EL (cell line): ENCODE results near the gene MSLN.
"Not testable (repeated sequence)": the region's sequence is repeated elsewhere in the genome, so short reads cannot be mapped to it uniquely, and the experiment has no call there.

Experiments used
- DNase-seq: peaks from one replicate; pipeline ENCODE4 v3.0.0-alpha.2; 2016

The MSLN gene

GRCh38 chr16:735982-736453, 24.5 kb upstream of the MSLN start:
- DNase-seq, result no peak

DNA sequence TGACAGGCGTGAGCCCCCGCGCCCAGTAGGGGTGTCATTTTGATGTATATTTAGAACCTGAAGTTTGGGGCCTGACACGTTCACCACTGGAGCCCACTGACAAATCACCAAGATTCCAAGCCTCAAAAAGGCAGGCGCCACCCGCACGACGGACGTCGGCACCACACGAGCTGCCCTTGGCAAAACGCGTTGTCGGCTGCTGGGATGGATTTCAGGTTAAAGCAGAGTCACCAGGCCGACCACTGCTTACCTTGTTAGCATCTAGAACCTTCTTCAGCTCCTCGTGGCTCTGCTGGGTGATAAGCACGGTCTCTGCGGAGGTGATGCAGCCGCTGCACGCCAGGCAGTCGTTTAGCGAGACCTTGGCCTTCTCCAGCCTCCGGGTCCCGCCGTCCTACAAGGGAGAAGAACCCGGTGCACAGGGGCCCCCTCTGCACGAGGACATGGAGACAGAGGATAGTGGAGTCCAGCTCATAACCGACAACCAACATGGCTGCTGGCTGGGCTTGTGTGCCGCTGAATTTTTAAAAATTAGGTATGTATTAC, 23.5 kb upstream of the MSLN start:
- DNase-seq, result no peak

DNA sequence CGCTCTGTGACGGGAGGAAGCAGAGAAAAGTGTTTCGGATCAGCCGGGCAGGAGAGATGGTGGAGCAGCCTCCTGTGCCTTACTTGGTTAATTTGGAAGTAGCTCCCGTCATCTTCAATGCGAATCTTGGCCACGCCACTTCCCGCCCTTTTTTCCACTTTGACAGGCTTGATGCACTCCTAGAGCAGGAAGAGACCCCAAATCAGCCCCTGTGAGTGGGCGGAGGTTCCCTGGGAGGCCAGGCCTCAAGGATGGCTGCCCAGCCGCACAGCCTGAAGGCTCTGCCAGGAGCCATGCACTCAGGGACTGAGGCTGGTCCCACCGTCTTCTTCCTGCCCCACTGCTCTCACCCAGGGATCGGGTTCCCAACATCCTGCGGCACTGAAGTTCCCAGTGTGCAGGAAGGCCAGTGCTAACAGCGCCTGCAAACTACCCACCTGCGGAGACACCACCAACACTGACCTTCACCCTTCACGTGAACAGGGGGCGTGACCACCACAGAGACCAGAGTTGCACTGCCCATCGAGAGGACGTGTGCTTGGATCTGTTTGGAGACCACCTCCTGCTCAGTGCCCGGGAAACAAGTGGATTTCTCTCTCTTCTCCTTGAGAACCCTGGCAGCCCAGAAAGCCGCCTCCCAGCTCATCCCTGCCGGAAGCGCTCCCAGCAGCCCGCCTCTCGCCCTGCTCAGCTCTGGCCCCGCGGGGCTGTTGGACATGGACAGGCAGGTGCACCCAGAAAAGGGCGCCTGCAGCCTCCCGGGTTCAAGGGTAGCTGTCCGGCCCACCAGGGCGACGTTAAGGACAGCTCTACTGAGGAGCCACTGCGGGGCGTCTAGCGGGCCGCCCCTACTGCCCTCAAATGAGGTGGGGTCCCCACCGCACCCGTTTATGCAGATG, 20.7 kb upstream of the MSLN start:
- DNase-seq, result no peak

DNA sequence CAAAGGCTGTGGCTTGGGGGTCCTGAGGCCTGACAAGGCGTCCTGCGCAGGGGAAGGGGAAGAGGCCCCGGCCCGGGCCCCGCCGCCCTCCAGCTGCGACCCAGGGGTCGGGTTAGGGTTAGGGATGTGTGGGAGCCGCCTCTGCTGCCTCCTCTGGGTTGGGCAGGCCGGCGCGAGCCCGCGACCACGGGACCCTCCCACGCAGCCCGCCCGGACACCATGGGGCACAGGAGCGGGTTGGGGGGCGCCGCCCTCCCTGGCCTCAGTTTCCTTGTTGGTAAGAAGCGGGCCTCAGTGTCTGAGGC, 20.1 kb upstream of the MSLN start:
- no peak for DNase-seq

GRCh38 chr16:740764-741505, 19.6 kb upstream of the MSLN start, which contains the start of gene CIAO3:
CIAO3 (minus strand) TSS chr16:740997; CDS start chr16:740985, 12 bp downstream.
- peak; percentile 83 for DNase-seq

DNA sequence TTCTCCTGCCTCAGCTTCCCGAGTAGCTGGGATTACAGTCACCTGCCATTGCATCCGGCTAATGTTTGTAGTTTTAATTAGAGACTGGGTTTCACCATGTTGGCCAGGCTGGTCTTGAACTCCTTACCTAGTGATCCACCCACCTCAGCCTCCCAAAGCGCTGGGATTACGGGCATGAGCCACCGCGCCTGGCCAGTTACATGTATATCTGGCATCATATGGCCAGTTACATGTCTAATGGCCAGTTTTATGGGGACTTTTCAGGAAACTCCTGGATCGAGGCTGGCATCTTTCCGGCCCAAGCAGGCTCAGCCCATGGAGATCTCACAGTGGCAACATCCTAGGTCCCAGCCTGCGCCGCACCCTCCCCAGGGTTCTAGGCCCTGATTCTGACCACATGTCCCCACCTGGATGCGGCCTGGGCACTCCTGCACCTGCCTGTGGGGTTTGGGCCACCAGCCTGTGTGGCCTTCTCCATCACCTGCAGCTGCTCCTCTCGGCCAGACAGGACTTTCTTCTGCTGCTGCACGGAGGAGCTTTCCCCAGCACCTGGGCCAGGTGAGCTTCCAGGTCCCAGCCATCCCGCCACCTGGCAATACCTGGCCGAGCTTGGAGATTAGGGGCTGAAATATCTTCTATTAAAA, 18.4 kb upstream of the MSLN start:
- DNase-seq, result no peak

GRCh38 chr16:742894-743293, 17.6 kb upstream of the MSLN start:
- not testable (repeated sequence) for DNase-seq

GRCh38 chr16:743794-744500, 16.6 kb upstream of the MSLN start:
- no peak for DNase-seq

DNA sequence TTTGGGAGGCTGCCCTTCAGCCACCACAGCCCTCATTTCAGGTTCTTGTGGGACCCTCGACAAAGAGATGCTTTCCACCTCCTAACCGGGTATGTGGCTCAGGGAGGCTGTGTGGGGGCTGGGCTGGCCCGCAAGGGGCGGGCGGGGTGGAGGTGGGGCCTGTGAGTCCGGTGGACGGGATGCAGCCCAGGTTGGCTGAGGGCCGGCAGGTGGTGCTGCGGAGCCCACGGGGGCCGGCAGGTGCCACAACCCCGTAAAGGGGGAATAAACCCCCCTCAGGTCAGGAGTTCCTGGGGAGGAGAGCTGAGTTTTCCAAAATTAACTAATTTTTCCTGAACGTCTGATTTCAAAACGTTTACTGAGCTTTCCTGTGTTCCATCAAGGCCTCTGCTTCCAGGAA, 14.8 kb upstream of the MSLN start:
- no peak for DNase-seq

GRCh38 chr16:746637-747036, 13.9 kb upstream of the MSLN start:
- DNase-seq, result no peak

DNA sequence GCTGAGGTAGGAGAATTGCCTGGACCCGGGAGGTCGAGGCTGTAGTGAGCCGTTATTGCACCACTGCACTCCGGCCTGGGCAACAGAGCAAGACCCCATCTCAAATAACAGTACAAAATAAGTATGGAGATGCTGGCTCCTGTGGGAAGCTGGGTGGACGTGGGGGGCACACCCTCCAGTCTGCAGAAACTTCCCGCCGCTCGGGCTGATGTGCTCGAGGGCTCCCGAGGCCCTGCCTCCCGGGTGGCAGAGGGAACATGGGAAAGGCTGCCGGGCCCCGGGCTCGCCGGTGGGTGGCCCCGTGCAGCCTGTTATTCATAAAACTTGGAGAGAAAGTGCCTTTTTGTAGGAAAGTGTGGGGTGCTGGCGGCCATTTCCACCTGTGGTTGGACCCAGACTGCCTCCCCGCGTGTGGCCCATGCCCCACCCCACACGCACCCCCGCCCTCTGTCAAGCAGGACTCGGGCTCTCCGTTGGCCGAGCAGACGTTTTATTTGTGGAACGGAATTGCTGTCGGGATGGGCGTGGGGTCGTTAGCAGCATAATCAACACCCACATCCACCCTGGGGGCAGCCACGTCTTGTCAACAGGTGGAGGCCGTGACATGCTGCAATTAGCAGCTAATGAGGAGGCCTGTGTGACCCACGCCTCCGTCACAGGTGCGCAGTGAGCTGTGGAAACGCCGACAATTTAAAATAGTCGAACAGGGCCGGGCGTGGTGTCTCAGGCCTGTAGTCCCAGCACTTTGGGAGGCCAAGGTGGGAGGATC, 12.4 kb upstream of the MSLN start:
- DNase-seq, result no peak

DNA sequence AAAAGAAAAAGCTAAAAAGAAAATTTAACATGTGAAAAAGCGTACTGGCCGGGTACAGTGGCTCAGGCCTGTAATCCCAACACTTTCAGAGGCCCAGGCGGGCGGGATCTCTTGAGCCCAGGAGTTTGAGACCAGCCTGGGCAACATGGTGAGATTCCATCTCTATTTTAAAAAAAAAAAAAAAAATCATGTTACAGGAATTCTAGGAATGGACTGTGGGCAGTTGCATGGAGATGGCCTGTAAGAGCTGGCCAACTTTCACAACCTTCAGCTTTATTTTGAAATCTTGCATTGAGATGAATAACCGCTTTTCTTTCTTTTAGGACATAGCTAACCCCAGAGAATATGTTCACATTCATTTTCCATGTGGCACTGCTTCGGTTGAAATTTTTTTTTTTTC, 11.5 kb upstream of the MSLN start:
- DNase-seq, result peak; percentile 77

DNA sequence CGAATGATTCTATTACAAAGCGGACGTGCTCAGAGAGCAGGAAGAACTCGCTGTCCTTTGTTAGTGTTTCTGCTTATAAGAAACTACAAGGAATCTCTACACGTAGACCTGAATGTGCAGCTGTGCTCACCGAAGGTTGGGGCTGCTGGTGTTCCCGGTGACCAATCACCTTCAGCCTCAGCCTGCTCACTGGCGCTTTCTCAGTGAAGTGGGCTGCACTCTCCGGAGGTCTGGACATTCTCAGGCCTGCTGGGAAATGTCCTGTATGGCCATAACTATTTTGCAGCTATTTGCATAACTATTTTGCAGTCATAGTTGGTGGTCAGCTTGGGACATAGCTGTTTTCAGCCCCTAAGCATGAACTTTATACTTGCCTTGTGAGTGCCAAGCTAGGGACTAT, 10.0 kb upstream of the MSLN start:
- DNase-seq, result no peak

DNA sequence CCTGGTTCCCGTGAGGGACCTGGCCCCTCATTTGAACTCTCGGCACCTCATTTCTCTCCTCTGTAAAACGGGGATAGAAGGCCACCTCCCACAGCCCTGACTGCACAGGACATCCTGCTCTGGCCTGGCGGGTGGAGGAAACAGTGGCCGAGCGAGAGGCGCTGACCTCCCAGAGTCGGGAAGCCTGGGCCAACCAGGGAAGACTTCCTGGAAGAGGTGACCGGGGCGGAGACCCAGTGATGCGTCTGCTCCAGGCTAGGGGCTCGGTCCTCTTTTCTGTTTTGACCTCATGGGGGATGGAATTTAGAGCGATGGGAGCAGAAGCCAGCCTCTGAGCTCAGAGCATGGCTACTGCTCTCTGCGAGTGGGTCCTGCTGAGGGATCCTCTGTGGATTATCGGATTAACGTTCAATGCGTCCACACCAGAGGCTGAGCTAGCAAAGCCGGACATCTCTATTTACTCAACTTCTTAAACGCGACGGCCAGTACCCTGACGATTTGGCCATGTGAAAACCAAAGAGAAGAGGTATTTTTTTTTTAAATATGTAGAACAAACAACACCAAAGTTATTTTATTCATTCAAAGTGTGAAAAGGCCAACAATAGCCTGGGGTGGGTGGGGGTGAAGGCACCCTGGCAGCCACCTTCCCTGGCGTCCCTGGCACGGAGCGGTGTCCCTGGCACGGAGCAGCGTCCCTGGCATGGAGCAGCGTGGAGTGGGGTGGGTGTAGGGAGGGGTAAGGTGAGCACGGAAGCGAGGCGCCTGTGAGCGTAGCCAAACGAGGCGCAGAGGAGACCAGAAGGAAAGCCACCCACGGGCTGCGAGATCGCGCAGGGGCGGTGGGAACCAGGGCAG, 9.2 kb upstream of the MSLN start:
- no peak for DNase-seq

- DNase-seq, result no peak
Measured at GRCh38 chr16:752007-752312, 8.6 kb upstream of the MSLN start.

GRCh38 chr16:754121-754607, 6.4 kb upstream of the MSLN start:
- DNase-seq, result not testable (repeated sequence)

- DNase-seq, result no peak
Measured at GRCh38 chr16:754656-755055, 5.9 kb upstream of the MSLN start.

DNA sequence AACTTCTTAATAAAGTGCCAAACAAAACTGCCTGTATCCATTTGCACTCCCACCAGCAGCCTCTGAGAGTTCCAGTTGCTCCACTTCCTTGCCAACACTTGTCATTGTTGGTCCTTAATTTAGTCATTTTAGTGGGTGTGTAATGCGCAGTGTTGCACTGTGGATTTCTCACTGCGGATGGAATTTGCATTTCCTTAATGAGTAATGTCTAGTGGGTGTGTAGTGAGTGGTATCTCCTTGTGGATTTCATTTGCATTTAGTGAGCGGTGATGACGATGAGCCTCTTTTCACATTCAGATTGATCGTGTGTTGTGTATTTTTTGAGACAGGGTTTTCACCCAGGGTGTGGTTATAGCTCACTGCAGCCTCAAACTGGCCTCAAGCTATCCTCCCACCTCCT, 4.1 kb upstream of the MSLN start:
- no peak for DNase-seq

DNA sequence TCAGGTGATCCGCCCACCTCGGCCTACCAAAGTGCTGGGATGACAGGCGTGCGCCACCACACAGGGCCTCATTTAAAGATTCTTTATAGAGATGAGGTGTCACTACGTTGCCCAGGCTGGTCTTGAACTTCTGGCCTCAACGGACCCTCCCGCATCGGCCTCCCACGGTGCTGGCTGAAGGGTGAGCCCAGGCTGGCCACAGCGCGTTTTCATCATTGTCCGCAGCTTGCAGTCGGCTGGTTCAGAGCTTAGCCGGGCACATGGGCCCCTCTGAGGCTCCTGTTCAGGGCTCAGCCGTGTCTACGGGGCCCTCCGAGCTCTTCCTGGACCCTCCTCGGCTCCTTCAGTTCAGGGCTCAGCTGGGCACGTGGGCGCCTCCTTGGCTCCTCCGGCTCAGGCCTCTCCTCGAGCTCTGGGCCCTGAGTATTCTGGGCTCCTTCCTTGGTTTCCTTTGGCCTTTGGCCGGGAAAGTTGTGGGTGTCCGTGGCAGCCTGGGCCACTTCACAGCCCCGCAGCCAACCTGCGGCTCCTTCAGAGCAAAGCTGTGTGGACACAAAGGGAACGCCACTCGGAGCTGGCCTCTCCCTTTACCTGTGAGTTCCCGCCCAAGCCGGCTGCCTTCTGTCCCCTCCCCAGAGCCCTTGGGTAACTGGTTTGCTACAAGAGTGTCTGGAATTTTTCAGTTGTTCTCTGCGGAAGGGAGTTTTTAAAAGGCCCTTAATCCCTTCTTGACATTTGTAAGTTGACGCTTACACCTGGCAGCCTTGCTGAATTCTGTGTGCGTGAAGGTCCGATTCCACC, 1.2 kb upstream of the MSLN start:
- no peak for DNase-seq

GRCh38 chr16:760065-760464, 469 bp upstream of the MSLN start:
- no peak for DNase-seq
